HCT116 (cell line): ENCODE measurements around the gene THADA. TPM values are rescaled to one million over a fixed set of nuclear protein-coding genes. Genes with fewer than 3 reads are reported as not detected.

ENCODE experiments used
- ATAC-seq: fragments of 200-7000 bp; cut with Tn5 transposase; 2 replicates; pipeline ENCODE4 v1.9.1; 2020; ENCODE audit warnings: mild to moderate bottlenecking, moderate library complexity
- BruUV-seq: library from RNA; stranded (reverse); fragments of 400-500 nt; replicated peaks from 2 replicates; lab custom pipeline; 2021; lab: Mats Ljungman, UMichigan
- CTCF ChIA-PET: fragments of 300-600 bp; sonication (Branson Sonifier 250); formaldehyde crosslinking; loops from one replicate; lab custom pipeline; 2021; ENCODE audit warnings: antibody characterized with exemption; lab: Charles Lee
- POLR2A ChIA-PET: fragments of 300-600, 350-600 bp; sonication (Branson Sonifier 250); formaldehyde crosslinking; loops from one replicate; lab custom pipeline; 2021; ENCODE audit warnings: antibody characterized with exemption; lab: Charles Lee
- RAD21 ChIA-PET, 2 experiments: fragments of 300-600 bp; sonication (Branson Sonifier 250); formaldehyde crosslinking; loops; one replicate each; lab custom pipeline; 2023; ENCODE audit warnings: low total read pairs in 2 of 2; ENCODE audit not compliant: uncharacterized antibody in 2 of 2, unreplicated experiment in 2 of 2, low non-redundant PET in 1 of 2; lab: Charles Lee
- DNase-seq: peaks from one replicate; pipeline ENCODE4 v3.0.0-alpha.2; 2010; ENCODE audit warnings: low read depth, low spot score
- H2AFZ ChIP-seq: fragments of 200-600 bp; shearing (Covaris generic), sonication (generic); 2 replicates; pipeline ENCODE4 v1.6.1; 2017; ENCODE audit warnings: low read depth, mixed run types, mixed read lengths, antibody characterized with exemption, low read length; ENCODE audit not compliant: poor library complexity, severe bottlenecking
- H3K27ac ChIP-seq: 2 replicates; pipeline ENCODE4 v1.5.1; 2012; ENCODE audit warnings: low read depth, low read length
- H3K27me3 ChIP-seq: fragments of 200-600 bp; sonication (generic); 2 replicates; pipeline ENCODE4 v1.6.1; 2016; ENCODE audit warnings: mixed run types, low read length, mixed read lengths; ENCODE audit not compliant: insufficient read depth
- H3K36me3 ChIP-seq, 2 experiments: fragments of 200-500 bp in 1 of 2; fragments of 200-600 bp in 1 of 2; sonication (Bioruptor generic) in 1 of 2; sonication (generic) in 1 of 2; 2 replicates each; pipeline versions ENCODE4 v1.5.1 to v1.6.1; 2014 to 2016; ENCODE audit warnings: low read length in 2 of 2, inconsistent platforms in 1 of 2, mixed read lengths in 1 of 2, mixed run types in 1 of 2; ENCODE audit not compliant: insufficient read depth in 2 of 2, control insufficient read depth in 1 of 2
- H3K4me1 ChIP-seq, 2 experiments: fragments of 200-600 bp in 1 of 2; sonication (generic) in 1 of 2; 2 replicates each; pipeline versions ENCODE4 v1.5.1 to v1.6.1; 2012 to 2017; ENCODE audit warnings: low read length in 2 of 2, inconsistent platforms in 1 of 2, mild to moderate bottlenecking in 1 of 2, mixed read lengths in 1 of 2, mixed run types in 1 of 2, moderate library complexity in 1 of 2; ENCODE audit not compliant: insufficient read depth in 2 of 2, control insufficient read depth in 1 of 2
- H3K4me2 ChIP-seq: fragments of 200-600 bp; sonication (generic); 2 replicates; pipeline ENCODE4 v1.6.1; 2017; ENCODE audit warnings: mixed run types, low read length, mixed read lengths
- H3K4me3 ChIP-seq, 2 experiments: fragments of 200-600 bp in 1 of 2; sonication (generic) in 1 of 2; replicated peaks in 1 of 2; 2 replicates each; pipeline ENCODE4 v1.5.1; 2011 to 2016; ENCODE audit warnings: low read length in 2 of 2, control low read depth in 1 of 2, low read depth in 1 of 2, mild to moderate bottlenecking in 1 of 2, mixed read lengths in 1 of 2, mixed run types in 1 of 2
- H3K79me2 ChIP-seq: fragments of 200-600 bp; sonication (generic); 2 replicates; pipeline ENCODE4 v1.6.1; 2017; ENCODE audit warnings: mild to moderate bottlenecking, mixed run types, low read length, moderate library complexity, mixed read lengths; ENCODE audit not compliant: insufficient read depth
- H3K9ac ChIP-seq: fragments of 200-600 bp; sonication (generic); 2 replicates; pipeline ENCODE4 v1.6.1; 2016; ENCODE audit warnings: low read length, mixed read lengths
- H3K9me2 ChIP-seq: fragments of 200-600 bp; sonication (generic), shearing (Covaris generic); 2 replicates; pipeline ENCODE4 v1.6.1; 2017; ENCODE audit warnings: mixed run types, mild to moderate bottlenecking, moderate library complexity; ENCODE audit not compliant: insufficient read depth
- H3K9me3 ChIP-seq, 2 experiments: fragments of 200-500 bp in 1 of 2; fragments of 200-600 bp in 1 of 2; sonication (Bioruptor generic) in 1 of 2; sonication (generic) in 1 of 2; 2 replicates each; pipeline ENCODE4 v1.6.1; 2014 to 2017; ENCODE audit warnings: low read length in 2 of 2, mixed read lengths in 2 of 2, inconsistent platforms in 1 of 2, low read depth in 1 of 2, mild to moderate bottlenecking in 1 of 2, mixed run types in 1 of 2, moderate library complexity in 1 of 2; ENCODE audit not compliant: control insufficient read depth in 1 of 2, insufficient read depth in 1 of 2
- H4K20me1 ChIP-seq: fragments of 200-600 bp; sonication (generic), shearing (Covaris generic); 2 replicates; pipeline ENCODE4 v1.6.1; 2017; ENCODE audit warnings: mixed run types, mild to moderate bottlenecking, moderate library complexity; ENCODE audit not compliant: insufficient read depth
- CBX3 ChIP-seq: IDR thresholded peaks from 2 replicates; pipeline ENCODE4 v1.6.1; 2012; ENCODE audit warnings: low read depth
- ELF1 ChIP-seq: IDR thresholded peaks from 2 replicates; pipeline ENCODE4 v1.6.1; 2012; ENCODE audit warnings: low read depth, borderline replicate concordance
- EZH2phosphoT487 ChIP-seq: fragments of 200-600 bp; IDR thresholded peaks from 2 replicates; pipeline ENCODE4 v1.6.1; 2018; ENCODE audit warnings: antibody characterized with exemption, borderline replicate concordance
- JUND ChIP-seq: IDR thresholded peaks from 2 replicates; pipeline ENCODE4 v1.6.1; 2012
- RAD21 ChIP-seq: IDR thresholded peaks from 2 replicates; pipeline ENCODE4 v1.6.1; 2012; ENCODE audit warnings: low read depth, mild to moderate bottlenecking
- SP1 ChIP-seq: IDR thresholded peaks from 2 replicates; pipeline ENCODE4 v1.6.1; 2012; ENCODE audit warnings: low read depth
- TCF7L2 ChIP-seq: IDR thresholded peaks from 2 replicates; pipeline ENCODE4 v1.7.0; 2011; ENCODE audit warnings: borderline replicate concordance, inconsistent platforms; ENCODE audit not compliant: insufficient read depth, insufficient read length; ENCODE audit errors: extremely low read depth
- ZNF274 ChIP-seq: fragments of 200-500 bp; sonication (Bioruptor generic); IDR thresholded peaks from 2 replicates; pipeline ENCODE4 v1.6.1; 2014; ENCODE audit warnings: mild to moderate bottlenecking, low read depth, low read length, inconsistent platforms
- intact Hi-C: fragments of 100-400 bp; cut with micrococcal nuclease; formaldehyde crosslinking; loops from 2 replicates; pipeline ENCODE4 v1.10.0; 2022
- total RNA-seq: library from RNA; stranded (reverse); gene quantifications from one replicate; pipeline ENCODE4 v1.2.1, GENCODE V29; 2021; ENCODE audit not compliant: unreplicated experiment
- TF ChIP-seq, protein P1 (sequence below): IDR thresholded peaks from 2 replicates; pipeline ENCODE4 v1.6.1; 2012; ENCODE audit warnings: low read depth

Gene THADA
- total RNA-seq, 1 experiment from 2014 or later, result 30.7 TPM

GRCh38 chr2:43417300-43417699 lies 178.5 kb downstream of the THADA start (continued):
- TF ChIP-seq ELF1 (no peak), ZNF274 (no peak), JUND (no peak), TCF7L2 (no peak), CBX3 (no peak)
- TF ChIP-seq, all 23 proteins: peak for 0

DNA sequence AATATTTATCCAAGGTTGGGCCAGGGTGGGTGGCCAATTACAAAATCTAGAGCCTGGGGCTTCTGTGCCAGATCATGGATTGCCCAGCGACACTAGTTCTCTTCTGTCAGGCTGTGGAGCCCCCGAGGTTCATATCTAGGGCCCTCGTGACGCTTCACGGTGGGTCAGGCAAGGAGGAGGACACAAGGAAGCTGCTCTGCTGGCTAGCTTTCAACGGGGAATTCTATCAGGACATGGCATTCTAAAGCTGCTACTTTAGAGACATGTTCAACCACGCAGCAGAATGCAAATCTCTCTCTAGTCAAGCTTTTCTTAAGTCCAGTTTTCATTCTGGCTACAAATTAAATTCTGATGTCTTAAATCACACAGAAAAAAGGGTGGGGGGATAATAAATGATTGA lies 180.2 kb downstream of the THADA start:
- Histone ChIP-seq H3K4me1 (peaks cover 38 to 61% of the 10 kb centered on the region in 2 experiments), H3K27ac (no peak overlapping the region), H3K36me3 (no peaks in the 10 kb centered on the region), H2AFZ (no peak overlapping the region), H3K4me3 (no peak overlapping the region), H4K20me1 (no peaks in the 10 kb centered on the region), H3K9me2 (no peaks in the 10 kb centered on the region), H3K79me2 (no peaks in the 10 kb centered on the region), H3K4me2 (no peak overlapping the region), H3K27me3 (no peaks in the 10 kb centered on the region), H3K9ac (no peak overlapping the region), H3K9me3 (no peaks in the 10 kb centered on the region)
- intact Hi-C loops, result no loop called here
- ChIA-PET CTCF (no interaction called here), RAD21 (no interaction called here), POLR2A (interaction anchor here (0.6 kb wide), 1 partner anchor 105 kb away, joined by 4 read pairs; no protein-coding TSS in a partner anchor)
- DNase-seq, result no peak
- ATAC-seq, result no peak
- no TSS peak for BruUV-seq
- TF ChIP-seq, protein P1, sequence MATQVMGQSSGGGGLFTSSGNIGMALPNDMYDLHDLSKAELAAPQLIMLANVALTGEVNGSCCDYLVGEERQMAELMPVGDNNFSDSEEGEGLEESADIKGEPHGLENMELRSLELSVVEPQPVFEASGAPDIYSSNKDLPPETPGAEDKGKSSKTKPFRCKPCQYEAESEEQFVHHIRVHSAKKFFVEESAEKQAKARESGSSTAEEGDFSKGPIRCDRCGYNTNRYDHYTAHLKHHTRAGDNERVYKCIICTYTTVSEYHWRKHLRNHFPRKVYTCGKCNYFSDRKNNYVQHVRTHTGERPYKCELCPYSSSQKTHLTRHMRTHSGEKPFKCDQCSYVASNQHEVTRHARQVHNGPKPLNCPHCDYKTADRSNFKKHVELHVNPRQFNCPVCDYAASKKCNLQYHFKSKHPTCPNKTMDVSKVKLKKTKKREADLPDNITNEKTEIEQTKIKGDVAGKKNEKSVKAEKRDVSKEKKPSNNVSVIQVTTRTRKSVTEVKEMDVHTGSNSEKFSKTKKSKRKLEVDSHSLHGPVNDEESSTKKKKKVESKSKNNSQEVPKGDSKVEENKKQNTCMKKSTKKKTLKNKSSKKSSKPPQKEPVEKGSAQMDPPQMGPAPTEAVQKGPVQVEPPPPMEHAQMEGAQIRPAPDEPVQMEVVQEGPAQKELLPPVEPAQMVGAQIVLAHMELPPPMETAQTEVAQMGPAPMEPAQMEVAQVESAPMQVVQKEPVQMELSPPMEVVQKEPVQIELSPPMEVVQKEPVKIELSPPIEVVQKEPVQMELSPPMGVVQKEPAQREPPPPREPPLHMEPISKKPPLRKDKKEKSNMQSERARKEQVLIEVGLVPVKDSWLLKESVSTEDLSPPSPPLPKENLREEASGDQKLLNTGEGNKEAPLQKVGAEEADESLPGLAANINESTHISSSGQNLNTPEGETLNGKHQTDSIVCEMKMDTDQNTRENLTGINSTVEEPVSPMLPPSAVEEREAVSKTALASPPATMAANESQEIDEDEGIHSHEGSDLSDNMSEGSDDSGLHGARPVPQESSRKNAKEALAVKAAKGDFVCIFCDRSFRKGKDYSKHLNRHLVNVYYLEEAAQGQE, result no peak
- TF ChIP-seq EZH2phosphoT487 (no peak), RAD21 (no peak), SP1 (no peak)
